ENCODE measurements around the gene TDRD7.
A peak's percentile ranks its signal among the peaks of the same experiment; 100 is the strongest.
"Not testable (repeated sequence)": the region's sequence is repeated elsewhere in the genome, so short reads cannot be mapped to it uniquely, and the experiment has no call there.

The TDRD7 gene

GRCh38 chr9:97473717-97474116 lies 61.8 kb downstream of the TDRD7 start:
- DNase-seq (ENCODE audit: low spot score) = no peak

DNA sequence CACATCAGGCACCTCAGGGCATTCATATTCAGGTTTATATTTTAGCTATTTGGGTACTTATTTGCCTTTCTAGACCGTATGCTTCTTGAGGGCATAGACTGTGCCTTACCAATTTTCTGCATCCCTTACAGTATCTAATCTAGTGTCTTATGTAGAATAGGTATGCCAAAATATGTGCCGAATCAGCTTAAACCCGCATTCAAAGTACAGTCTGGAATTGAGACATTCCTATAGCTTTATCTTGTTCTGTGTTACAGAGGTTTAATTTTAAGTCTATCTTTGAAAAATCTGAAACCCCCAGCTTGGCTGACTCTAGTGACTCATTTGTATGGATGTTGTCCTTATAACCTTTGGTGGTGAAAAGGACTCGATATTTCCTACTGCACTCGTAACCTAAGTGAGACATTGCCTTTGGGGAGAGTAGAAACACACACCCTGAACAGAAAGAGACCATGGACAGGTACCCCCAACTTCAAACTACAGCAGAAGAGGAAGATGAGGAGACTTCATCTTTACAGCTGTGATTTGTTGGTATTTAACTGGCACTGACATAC lies 62.6 kb downstream of the TDRD7 start:
- DNase-seq (ENCODE audit: low spot score) = no peak

DNA sequence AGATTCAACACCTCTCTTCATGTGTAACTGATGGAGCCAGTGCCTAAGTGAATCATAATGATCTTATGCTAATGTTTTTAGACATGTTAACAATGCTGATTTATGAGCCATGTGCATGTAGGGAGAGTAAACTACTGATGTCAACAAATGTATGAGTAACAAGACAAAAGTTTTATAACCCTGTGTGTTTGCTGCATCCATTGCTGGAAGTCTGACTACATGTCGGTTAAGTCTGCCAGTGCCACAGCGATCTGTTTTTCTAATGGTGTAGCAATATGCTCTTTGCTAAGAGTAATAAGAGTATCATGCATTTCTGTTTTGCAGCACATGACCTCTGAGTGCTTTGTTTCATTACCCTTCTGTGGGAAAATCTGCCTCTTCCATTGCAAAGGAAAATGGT lies 63.2 kb downstream of the TDRD7 start:
- no peak for DNase-seq (ENCODE audit: low spot score)

DNA sequence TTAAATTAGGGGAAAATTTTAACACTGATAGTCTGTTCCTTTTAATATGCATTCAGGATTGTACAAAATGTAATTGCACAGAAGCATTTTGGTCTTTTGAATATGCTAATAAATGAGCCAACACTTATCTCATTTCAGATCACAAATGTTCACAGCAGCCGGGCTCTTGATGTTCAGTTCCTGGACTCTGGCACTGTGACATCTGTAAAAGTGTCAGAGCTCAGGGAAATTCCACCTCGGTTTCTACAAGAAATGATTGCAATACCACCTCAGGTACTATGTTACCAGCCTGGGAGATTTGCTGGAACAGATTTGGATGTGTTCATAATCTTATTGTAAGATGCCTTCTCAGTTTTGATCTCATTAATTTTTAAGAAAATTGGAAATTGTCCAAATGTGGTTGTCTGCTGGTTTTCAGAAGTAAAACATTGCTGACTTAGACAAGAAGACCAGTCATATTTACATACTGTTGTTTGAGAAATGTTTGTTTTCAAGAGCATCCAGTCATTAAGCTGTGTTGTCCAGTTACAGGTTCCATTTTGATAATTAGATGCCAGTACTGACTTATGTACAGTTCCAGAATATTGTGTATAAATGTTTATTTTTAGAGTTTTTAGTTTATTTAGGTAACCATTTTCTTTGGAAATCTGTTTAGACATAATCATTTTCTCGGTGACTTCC lies 66.5 kb downstream of the TDRD7 start:
- no peak for DNase-seq (ENCODE audit: low spot score)

DNA sequence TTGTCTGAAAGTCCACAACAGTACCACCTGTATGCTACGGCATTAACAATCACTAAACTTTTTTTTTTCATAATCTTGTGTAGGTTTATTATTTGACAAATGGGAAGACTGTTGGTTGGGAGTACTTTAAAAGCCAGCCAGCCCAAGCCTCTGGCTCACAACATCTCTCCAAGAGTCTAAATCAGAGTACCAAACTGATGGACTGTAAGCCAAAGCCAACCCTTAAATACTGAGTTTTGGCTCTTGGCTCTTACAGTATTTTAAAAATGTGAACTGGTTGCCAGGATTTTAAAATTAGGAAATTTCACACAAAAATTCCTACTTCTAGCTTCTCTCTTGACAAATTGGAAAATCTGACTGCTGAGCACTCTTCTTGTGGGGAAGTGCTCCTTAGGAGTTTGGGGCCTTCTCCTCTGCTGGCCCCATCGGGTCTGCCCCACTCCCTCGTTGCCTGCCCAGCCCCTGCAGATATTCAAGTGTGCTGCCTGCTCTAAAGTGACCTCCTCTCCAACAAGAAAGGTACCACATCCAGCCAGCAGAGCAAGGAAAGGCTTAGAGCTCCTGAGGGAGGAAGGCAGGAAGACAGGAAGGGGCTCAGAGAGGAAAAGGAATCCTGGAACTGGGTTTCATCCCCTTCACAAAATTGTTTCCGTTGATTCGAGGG lies 67.7 kb downstream of the TDRD7 start:
- no peak for DNase-seq (ENCODE audit: low spot score)

GRCh38 chr9:97480174-97480573 lies 68.3 kb downstream of the TDRD7 start:
- DNase-seq (ENCODE audit: low spot score) = no peak

- DNase-seq (ENCODE audit: low spot score) = no peak
Measured at GRCh38 chr9:97480749-97481148, 68.9 kb downstream of the TDRD7 start.

GRCh38 chr9:97484134-97484533 lies 72.2 kb downstream of the TDRD7 start:
- DNase-seq (ENCODE audit: low spot score) = no peak

- DNase-seq (ENCODE audit: low spot score) = peak; percentile 10
Measured at GRCh38 chr9:97487107-97487506, 75.2 kb downstream of the TDRD7 start.

- no peak for DNase-seq (ENCODE audit: low spot score)
Measured at GRCh38 chr9:97487861-97488260, 76.0 kb downstream of the TDRD7 start.

DNA sequence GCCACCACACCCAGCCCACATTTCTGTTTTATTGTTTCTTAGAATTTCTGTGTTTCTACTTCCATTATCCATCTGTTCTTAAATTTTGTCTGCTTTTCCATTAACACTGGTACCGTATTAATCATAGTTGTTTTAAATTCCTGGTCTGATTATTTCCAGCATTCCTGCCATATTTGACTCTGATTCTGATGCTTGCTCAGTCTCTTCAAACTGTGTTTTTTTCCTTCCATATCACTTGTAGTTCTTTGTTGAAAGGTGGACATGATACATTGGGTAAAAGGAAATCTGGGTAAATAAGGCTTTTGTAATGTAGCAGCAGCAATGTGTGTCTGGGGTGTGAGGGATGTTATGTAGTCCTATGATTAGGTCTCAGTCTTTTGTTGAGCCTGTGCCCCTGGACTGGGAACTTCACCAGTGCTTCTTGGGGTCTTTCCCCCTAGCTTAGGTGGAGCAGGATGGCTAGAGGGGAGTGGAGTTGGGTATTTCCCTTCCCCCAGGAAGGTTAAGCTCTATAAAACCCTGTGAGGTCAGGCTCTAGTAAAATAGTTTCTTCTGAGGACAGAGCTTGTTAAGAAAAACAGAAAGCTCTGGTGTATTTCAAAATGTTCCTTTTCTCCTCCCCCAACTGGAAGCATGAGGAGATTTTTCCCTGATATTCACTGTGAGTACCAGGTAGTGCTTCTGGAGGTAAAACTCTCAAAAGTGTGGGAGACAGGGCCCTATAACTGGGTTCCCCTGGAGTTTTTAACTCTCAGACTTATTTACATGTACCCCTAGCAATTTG lies 79.5 kb downstream of the TDRD7 start:
- DNase-seq (ENCODE audit: low spot score) = no peak

DNA sequence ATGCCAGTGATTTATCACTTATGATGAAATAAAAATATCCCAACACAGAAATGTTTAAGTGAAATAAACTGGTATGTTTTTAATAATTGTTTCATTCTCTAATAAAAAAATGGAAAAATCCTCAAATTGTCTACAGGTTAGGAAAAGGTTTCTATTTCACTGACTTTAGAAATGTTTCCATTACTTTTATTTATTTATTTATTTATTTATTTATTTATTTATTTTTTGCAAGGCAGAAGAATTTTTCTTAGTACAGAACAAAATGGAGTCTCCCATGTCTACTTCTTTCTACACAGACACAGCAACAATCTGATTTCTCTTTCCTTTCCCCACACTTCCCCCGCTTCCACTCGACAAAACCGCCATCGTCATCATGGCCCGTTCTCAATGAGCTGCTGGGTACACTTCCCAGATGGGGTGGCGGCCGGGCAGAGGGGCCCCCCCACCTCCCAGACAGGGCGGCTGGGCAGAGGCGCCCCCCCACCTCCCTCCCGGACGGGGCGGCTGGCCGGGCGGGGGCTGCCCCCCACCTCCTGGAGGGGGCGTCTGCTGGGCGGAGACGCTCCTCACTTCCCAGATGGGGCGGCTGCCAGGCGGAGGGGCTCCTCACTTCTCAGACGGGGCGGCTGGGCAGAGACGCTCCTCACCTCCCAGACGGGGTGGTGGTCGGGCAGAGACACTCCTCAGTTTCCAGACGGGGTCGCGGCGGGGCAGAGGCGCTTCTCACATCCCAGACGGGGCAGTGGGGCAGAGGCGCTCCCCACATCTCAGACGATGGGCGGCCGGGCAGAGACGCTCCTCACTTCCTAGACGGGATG lies 85.9 kb downstream of the TDRD7 start:
- DNase-seq (ENCODE audit: low spot score) = not testable (repeated sequence)

- DNase-seq (ENCODE audit: low spot score) = not testable (repeated sequence)
Measured at GRCh38 chr9:97498846-97499245, 87.0 kb downstream of the TDRD7 start.

DNA sequence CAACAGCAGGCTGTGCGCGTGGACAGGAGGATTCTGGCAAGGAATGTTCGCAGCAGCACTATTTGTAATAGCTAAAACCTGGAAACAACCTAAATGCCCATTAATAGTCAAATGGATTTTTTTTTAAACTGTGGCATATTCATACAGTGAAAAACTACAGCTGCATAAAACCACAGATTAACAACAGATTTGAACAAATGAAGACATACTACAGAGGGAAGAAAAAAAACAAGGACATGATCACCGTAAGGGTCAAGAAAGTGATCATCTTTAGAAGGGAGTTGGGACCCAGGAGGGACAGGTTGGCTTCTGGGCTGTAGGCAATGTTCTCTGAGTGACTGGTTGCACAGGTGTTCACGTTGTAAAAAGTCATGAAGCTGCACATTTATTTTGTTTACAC lies 88.4 kb downstream of the TDRD7 start:
- DNase-seq (ENCODE audit: low spot score) = no peak

- no peak for DNase-seq (ENCODE audit: low spot score)
Measured at GRCh38 chr9:97500765-97501176, 88.9 kb downstream of the TDRD7 start.

- DNase-seq (ENCODE audit: low spot score) = peak; percentile 47
Measured at GRCh38 chr9:97501177-97501971, 89.5 kb downstream of the TDRD7 start, which contains the start of gene TMOD1. Gene TMOD1, plus strand, starts transcription at chr9:97501666. Its CDS starts 22,523 bp downstream, at chr9:97524189.

GRCh38 chr9:97501972-97502221 lies 90.0 kb downstream of the TDRD7 start:
- no peak for DNase-seq (ENCODE audit: low spot score)

DNA sequence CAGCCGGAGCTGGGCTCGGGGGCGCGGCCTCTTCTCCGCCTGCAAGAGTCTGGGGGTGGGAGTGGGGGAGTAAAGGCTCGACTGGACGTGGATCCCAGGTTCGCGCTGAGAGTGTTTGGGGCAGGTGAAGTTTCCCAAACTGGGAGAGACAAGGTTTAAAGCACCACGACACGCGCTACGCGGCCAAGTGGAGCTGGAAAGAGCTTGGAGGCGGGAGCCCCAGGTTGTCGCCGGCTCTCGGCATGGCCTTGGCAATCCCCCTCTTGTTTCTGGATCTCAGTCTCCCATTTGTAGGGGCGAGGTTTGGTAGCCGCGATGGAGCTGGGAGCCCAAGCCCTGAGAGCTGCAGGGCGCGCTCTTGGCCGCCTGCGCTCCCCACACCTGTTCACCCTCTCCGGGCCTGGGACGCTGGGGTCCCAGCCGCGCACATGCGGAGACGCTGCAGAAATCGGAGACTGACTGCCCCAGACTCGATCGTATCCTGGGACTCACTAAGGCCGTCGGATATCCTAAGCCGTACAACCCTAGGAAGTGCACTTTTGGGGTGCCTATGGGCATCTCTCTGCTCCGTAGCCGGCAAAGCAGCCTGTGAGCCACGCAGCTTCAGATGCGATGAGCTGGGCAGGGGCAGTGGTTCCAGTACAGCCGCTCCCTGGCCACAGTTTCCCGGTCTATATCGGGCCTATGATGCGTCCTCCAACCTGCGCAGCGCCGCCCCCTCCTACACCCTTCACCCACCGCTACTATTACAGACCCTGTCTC lies 90.5 kb downstream of the TDRD7 start:
- DNase-seq (ENCODE audit: low spot score) = peak; percentile 11

GRCh38 chr9:97502984-97503861 lies 91.3 kb downstream of the TDRD7 start:
- DNase-seq (ENCODE audit: low spot score) = peak; percentile 6

Data from SK-N-DZ (cell line).